NCI-H460 (cell line): ENCODE results near the gene KCTD21. TPM values are rescaled to one million over a fixed set of nuclear protein-coding genes. Genes with fewer than 3 reads are reported as not detected.

Experiments
- DNase-seq: peaks from one replicate; pipeline ENCODE4 v3.0.0-alpha.2; 2016; ENCODE audit warnings: low read depth; ENCODE audit errors: extremely low read depth
- total RNA-seq: library from RNA; depleted of rRNA; stranded (reverse); fragments of >200 nt; shearing (Covaris generic); gene quantifications from 2 replicates; pipeline ENCODE4 v1.2.3, GENCODE V29; 2014

Gene KCTD21
- total RNA-seq, 1 experiment from 2014 or later, result 4.1 TPM

- no peak for DNase-seq
These were observed 14.3 kb upstream of the KCTD21 start for GRCh38 chr11:78202733-78203167.

- no peak for DNase-seq
These were observed 12.8 kb upstream of the KCTD21 start for GRCh38 chr11:78201096-78201818.

- no peak for DNase-seq
These were observed 12.1 kb upstream of the KCTD21 start for GRCh38 chr11:78200553-78200952.

GRCh38 chr11:78200061-78200460 is 11.6 kb upstream of the KCTD21 start:
- no peak for DNase-seq

- no peak for DNase-seq
These were observed 11.2 kb upstream of the KCTD21 start for GRCh38 chr11:78199653-78200015.

GRCh38 chr11:78199015-78199652 is 10.7 kb upstream of the KCTD21 start:
- DNase-seq, result no peak

GRCh38 chr11:78197816-78198215 is 9.4 kb upstream of the KCTD21 start:
- no peak for DNase-seq

- DNase-seq, result no peak
These were observed 8.2 kb upstream of the KCTD21 start for GRCh38 chr11:78196661-78197091.

GRCh38 chr11:78195917-78196560 is 7.6 kb upstream of the KCTD21 start:
- DNase-seq, result no peak

GRCh38 chr11:78194490-78194889 is 6.1 kb upstream of the KCTD21 start:
- no peak for DNase-seq

- no peak for DNase-seq
These were observed 5.4 kb upstream of the KCTD21 start for GRCh38 chr11:78193806-78194205.

- DNase-seq, result no peak
These were observed 4.5 kb upstream of the KCTD21 start for GRCh38 chr11:78192911-78193351.

GRCh38 chr11:78192223-78192719 is 3.8 kb upstream of the KCTD21 start:
- DNase-seq, result no peak

GRCh38 chr11:78190871-78191538 is 2.6 kb upstream of the KCTD21 start:
- DNase-seq, result no peak

- no peak for DNase-seq
These were observed 1.9 kb upstream of the KCTD21 start for GRCh38 chr11:78190374-78190773.

- no peak for DNase-seq
These were observed 1.4 kb upstream of the KCTD21 start for GRCh38 chr11:78189851-78190250.

- DNase-seq, result no peak
These were observed 823 bp upstream of the KCTD21 start for GRCh38 chr11:78189174-78189724.

GRCh38 chr11:78187366-78188285 is 800 bp downstream of the KCTD21 start:
- no peak for DNase-seq

- DNase-seq, result no peak
These were observed 7.2 kb downstream of the KCTD21 start for GRCh38 chr11:78181185-78181584.

- no peak for DNase-seq
These were observed 7.7 kb downstream of the KCTD21 start for GRCh38 chr11:78180751-78181150.
